HG02943 (cell line): ENCODE data around the gene ZNF423.
"Not testable (repeated sequence)": the region's sequence is repeated elsewhere in the genome, so short reads cannot be mapped to it uniquely, and the experiment has no call there.

ENCODE experiments used
- ATAC-seq: cut with Tn5 transposase; IDR thresholded peaks from one replicate; pipeline ENCODE4 v1.9.1; 2021; ENCODE audit warnings: mild to moderate bottlenecking, low read depth, moderate library complexity; ENCODE audit not compliant: unreplicated experiment

The ZNF423 gene

DNA sequence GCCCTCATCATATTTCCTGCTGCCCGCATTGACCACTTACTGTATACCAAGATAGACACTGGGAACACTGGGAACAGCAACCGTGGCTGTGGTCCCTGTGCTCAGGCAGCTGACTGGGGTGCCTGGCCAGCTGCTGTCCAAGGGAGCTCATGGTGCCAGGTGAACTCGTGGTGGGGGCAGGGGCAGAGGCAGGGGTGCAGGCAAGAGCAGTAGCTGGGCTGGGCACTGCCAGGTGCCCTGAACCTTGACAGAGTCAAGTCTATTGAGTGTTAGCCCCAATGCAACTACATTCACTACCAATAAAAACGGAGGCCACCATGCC lies 279.8 kb downstream of the ZNF423 start:
- ATAC-seq: no peak

- peak; percentile 98 for ATAC-seq
Measured at GRCh38 chr16:49575346-49576172, 280.4 kb downstream of the ZNF423 start.

GRCh38 chr16:49574826-49575225 lies 281.1 kb downstream of the ZNF423 start:
- no peak for ATAC-seq

- ATAC-seq: no peak
Measured at GRCh38 chr16:49567950-49568349, 288.0 kb downstream of the ZNF423 start.

GRCh38 chr16:49566432-49566831 lies 289.5 kb downstream of the ZNF423 start:
- ATAC-seq: no peak

GRCh38 chr16:49564496-49565229 lies 291.2 kb downstream of the ZNF423 start:
- ATAC-seq: no peak

- no peak for ATAC-seq
Measured at GRCh38 chr16:49563666-49564065, 292.2 kb downstream of the ZNF423 start.

DNA sequence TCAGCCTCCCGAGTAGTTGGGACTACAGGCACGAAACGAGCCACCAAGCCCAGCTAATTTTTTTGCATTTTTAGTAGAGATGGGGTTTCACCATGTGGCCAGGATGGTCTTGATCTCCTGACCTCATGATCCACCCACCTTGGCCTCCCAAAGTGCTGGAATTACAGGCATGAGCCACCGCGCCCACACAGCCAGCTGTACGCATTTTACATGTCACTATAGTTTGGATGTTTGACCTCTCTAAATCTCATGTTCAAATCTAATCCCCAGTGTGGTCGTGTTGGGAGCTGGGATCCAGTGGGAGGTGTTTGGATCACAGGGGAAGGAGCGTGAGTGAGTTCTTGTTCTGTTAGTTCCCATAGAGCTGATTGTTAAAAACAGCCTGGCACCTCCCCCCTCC lies 293.0 kb downstream of the ZNF423 start:
- ATAC-seq: not testable (repeated sequence)

DNA sequence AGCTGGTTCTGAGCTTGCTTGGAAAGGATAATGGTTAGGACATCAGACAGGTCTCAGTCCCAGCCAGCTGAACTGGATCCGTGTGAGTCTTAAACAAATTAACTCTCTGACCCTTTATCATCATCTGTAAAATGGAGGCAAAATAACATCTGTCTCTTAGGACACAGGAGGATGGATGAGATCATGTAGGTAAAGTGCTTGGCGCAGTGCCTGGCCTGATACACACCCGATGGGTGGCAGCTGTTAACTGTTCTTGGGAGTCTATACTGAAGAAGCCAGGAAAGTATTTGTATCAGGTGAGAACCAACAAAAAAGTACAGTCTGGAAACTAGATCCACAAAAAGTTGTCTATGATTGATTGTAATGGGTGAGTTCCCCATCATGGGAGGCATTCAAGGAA lies 293.7 kb downstream of the ZNF423 start:
- no peak for ATAC-seq

- no peak for ATAC-seq
Measured at GRCh38 chr16:49560004-49560830, 295.7 kb downstream of the ZNF423 start.

- ATAC-seq: no peak
Measured at GRCh38 chr16:49559242-49559641, 296.7 kb downstream of the ZNF423 start.

DNA sequence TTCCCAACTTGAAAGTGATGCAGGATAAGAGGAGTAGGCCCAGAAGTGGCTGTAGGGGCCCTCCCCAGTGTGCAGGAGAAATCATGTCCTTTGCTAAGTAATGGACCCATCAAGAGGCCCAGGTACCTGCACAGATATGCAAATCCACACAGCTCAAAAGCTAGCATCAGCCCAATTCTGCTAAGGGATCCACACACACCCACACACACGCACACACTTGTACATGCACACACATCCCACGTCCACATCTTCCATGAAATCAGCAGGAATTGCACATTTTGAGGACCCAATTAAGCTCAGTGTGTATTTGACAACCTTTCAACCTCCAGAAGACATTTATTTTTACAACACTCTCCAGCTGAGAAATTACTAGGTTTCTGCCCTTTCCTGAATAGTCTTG lies 297.5 kb downstream of the ZNF423 start:
- no peak for ATAC-seq

- no peak for ATAC-seq
Measured at GRCh38 chr16:49556606-49557446, 299.1 kb downstream of the ZNF423 start.

DNA sequence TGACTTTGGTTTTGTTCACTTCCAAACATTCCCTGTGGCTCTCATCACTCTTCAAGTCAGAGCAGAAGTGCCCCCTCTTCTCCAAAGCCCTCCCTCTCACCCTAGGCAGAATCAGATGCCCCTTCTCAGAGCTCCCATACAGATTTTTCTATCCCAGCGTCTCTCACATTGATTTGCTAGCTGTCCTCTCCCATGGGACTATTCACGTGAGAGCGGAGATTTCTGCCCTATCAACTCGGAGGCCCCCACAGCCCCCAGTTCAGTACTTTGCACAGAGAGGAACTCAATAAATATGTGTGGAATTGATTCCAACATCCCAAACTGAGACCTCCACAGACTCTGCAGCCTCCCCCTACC lies 299.7 kb downstream of the ZNF423 start:
- no peak for ATAC-seq

DNA sequence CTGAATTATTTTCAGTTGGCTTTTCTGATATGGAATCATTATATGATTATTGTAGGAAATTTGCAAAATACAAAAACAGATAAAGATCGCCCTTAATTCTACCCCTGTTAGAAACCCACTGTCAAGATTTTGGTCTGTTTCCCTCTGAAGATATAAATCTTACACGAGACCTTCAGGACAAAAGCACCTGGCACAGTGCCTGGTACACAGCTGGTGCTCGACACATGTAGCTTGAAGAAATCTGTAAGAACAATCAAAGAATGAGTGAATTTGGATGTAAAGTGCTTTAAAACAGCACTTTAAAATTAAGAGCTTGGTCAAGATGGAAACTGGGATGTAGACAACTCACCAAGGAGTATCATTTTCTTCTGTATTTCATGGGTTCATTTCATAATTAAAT lies 301.2 kb downstream of the ZNF423 start:
- ATAC-seq: no peak

- no peak for ATAC-seq
Measured at GRCh38 chr16:49552313-49552928, 303.5 kb downstream of the ZNF423 start.

- ATAC-seq: no peak
Measured at GRCh38 chr16:49550666-49551065, 305.2 kb downstream of the ZNF423 start.

- no peak for ATAC-seq
Measured at GRCh38 chr16:49550140-49550539, 305.8 kb downstream of the ZNF423 start.

DNA sequence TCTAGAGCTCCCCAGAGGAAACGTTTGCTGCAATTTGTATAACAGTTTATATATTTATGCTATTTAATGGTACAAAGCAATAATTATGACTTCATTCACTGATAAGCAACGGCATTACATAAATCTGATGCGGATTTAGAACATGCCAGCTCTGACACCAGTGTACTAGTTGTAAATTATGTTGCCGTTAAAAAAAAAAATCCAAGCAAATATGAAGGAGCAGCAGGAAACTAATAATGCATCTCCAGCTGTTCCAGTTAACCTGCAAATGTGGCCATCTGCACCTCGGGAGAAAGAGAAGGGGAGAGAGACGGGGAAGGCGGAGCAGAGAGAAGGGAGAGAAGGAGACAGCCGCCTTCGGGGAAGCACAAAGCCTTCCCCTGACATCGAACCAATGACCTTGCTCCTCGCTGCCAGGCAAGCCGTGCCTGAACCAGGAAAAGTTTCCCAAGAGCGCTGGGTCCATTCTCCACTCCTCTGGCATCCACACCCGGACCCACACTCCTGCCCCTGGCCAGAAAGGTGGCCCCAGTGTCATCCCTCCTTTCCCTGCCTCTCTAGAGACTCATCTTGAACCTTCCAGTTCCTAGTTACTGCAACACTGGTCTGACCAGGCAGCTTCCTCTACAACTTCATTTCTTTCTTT lies 307.5 kb downstream of the ZNF423 start:
- ATAC-seq: no peak
